ENCODE measurements around the gene LRP2.

GRCh38 chr2:169294001-169294675, 68.2 kb downstream of the LRP2 start:
- no peak for TF ChIP-seq CTCF (optimal IDR thresholded peaks at IDR 0.05 in 1 of 3, IDR thresholded peaks at IDR 0.05 in 1 of 3, conservative IDR thresholded peaks at IDR 0.05 in 1 of 3; ENCODE audit: extremely low read depth in 1 of 3, insufficient read depth in 2 of 3, low read length in 3 of 3)
- TF ChIP-seq EZH2 (IDR thresholded peaks at IDR 0.05; ENCODE audit: low read length) = no peak

All from keratinocyte (primary cell).